ENCODE results near the gene ANKRD2.
"Not testable (repeated sequence)": the region's sequence is repeated elsewhere in the genome, so short reads cannot be mapped to it uniquely, and the experiment has no call there.

The ANKRD2 gene

GRCh38 chr10:97574374-97575126 is 2.0 kb downstream of the ANKRD2 start:
- no peak for DNase-seq

- no peak for DNase-seq
These were observed 2.6 kb downstream of the ANKRD2 start for GRCh38 chr10:97575127-97575668.

GRCh38 chr10:97576487-97576886 is 3.9 kb downstream of the ANKRD2 start:
- DNase-seq = not testable (repeated sequence)

DNA sequence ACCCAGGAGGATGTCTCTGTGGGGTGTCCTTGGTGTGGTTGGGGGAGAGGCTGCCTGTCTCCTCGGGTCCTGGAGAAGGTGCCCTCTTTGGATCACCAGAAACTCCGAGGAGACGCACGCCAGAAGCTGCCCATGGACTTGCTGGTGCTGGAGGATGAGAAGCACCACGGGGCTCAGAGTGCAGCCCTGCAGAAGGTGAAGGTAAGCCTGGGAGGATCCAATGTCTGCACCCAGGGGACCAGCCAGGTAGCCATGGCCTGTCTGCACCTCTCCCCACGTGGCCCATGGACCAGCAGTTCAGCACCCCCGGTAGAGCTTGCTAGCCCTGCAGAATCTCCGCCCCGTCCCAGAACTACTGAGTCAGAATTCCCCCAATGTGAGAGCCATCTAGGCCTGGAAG is 5.1 kb downstream of the ANKRD2 start:
- DNase-seq = no peak

GRCh38 chr10:97578171-97578844 is 5.7 kb downstream of the ANKRD2 start:
- DNase-seq = no peak

DNA sequence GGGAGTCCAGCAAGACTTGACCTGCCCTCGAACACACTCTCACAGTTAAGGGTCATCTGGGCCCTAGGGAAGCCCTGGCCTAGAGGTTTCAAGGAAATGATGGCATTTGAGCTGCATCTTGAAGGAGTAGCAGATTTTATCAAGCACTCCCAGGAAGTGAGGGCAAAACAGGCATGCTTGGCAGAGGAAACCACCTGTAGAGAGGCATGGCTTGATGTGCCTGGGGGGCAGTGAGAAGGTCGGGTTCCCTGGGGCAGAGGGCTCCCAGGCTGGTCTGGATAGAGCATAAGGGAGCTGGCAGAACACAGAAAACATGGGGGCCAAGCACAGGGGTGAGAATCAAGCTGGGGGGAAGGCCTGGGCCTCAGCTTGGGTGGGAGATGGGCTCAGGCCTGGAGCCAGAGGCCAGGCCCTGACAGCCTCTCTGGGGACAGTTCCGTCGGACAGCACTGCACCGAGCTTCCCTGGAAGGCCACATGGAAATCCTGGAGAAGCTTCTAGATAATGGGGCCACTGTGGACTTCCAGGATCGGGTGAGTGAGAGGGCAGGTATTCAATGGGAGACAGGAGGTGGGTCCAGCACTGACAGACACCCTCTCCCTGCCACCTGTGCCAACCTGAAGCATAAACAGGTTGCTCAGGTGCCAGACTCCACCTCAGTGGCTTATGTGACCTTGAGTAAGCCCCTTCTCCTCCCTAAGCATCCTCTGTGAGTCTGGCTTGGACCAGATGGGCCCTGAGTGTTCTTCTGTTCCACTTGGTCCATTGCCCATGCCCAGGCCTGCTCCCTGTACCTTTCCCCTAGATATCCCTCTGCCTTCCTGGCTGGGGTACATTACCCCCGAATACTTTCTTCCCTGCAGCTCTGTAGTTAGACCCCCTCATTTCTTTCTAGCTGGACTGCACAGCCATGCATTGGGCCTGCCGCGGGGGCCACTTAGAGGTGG is 8.1 kb downstream of the ANKRD2 start:
- no peak for DNase-seq

GRCh38 chr10:97582169-97582568 is 9.6 kb downstream of the ANKRD2 start:
- no peak for DNase-seq

- DNase-seq = no peak
These were observed 10.9 kb downstream of the ANKRD2 start for GRCh38 chr10:97583476-97583875.

- DNase-seq = no peak
These were observed 11.7 kb downstream of the ANKRD2 start, which contains the start of gene HOGA1 for GRCh38 chr10:97584060-97584797. HOGA1 (plus strand) TSS chr10:97584389; CDS start chr10:97584704, 315 bp downstream.

DNA sequence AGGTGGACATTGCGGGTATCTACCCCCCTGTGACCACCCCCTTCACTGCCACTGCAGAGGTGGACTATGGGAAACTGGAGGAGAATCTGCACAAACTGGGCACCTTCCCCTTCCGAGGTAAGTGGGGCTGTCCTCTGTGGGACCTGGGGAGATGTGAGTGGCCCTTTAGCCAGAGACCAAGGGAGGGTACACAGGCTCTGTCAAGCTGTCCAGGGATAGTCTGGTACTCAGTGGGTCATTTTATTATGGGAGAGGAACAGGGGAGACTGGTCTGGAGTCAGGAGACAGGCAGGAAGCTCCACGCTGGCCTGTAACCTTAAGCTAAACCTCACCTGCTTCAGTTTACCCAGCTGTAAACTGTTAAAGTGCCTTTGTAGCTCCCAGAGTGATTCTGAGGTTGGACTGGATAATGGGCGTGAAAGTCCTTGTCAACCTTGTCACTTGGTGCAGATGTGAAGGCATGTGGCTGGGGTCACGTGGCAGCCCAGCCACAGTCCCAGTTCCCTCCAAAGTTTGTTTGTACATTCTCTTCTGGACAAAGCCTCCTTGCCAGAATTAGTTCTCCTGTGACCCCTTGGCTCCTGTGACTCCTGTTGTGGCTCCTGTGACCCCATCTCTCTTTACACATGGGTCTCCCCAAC is 12.3 kb downstream of the ANKRD2 start:
- DNase-seq = no peak

- no peak for DNase-seq
These were observed 12.8 kb downstream of the ANKRD2 start for GRCh38 chr10:97585439-97585811.

- DNase-seq = no peak
These were observed 14.6 kb downstream of the ANKRD2 start for GRCh38 chr10:97587183-97587582.

- DNase-seq = no peak
These were observed 16.9 kb downstream of the ANKRD2 start, which contains the start of gene C10orf62 for GRCh38 chr10:97589479-97589878. C10orf62 (plus strand) TSS chr10:97589721; CDS start chr10:97589898, 177 bp downstream.

- DNase-seq = no peak
These were observed 17.6 kb downstream of the ANKRD2 start for GRCh38 chr10:97590082-97590747.

DNA sequence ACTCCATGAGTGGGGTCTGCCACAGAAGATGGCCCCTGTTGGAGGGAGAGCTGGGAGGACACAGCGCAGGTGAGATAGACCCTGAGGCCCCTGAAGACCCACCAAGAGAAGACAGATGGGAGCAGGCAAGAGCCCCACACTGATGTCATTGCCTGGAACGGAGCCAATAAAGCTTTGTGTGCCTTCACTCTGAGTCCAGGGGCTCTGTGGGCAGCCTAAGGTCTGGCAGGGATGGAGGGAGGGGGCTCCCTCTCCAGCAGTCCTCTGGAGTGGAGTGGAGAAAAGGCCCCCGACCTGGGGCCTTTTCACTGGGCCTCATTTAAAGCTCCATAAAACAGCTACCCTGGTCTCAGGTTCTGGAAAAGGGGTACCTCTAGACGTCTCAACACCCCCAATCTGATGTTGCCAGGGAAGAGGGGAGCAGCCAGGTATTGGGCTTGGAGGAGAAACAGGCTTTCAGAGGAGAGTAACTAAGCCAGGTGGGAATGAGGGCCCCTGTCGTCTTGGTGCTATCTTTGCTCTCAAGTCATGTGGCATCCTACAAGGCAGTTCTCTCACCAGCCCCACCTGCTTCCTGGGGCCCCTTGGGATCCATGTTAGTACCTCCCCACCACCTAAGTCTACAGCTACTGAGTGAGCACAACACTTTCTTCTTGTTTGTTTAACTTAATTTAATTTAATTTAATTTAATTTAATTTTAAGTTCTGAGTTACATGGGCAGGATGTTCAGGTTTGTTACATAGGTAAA is 18.3 kb downstream of the ANKRD2 start:
- no peak for DNase-seq

GRCh38 chr10:97593421-97593820 is 20.8 kb downstream of the ANKRD2 start:
- no peak for DNase-seq

DNA sequence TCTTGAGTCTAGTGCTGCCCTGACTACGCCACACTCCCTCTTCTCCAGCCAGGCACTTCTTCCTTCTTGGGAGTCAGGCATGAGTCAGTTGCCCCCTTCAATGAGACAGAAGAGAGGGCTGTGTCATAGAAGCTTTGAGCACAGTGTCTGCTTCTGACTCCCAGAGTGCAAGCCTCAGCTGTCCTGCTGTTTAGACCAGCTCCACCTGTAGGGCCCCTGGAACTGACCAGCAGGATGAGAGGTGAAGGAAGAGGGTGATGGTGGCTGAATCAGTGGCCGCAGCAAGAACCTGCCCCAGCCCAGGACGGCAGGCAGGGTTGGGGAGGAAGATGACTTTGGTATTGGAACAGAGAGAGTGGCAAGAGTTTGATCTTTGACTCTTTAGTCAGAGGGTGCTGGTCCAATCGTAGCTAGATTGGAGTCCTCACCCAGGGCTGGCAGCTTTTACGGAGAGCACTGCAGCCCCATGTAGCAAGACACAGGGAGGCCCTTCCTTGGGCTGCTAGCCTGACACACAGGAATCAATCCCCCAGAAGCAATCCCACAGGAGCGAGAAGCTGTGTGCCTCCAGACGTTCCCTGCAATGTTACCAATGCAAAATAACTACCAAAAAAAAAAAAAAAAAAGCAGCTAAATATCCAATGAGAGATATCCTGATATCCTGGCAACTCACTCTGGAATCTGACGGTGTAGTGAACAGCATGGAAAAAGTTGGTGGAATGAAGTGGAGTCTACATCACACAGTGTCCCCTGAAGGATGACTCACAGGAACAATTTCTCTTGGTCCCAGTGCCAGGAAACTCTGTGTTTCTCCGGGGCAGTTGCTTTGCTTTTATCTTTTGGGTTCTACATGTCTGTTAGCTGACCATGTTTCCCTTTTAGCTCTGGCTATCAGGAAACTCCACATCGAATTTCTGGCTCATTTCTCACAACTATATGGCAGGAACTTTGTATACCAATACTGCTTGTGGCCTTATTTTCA is 23.8 kb downstream of the ANKRD2 start:
- DNase-seq = no peak

GRCh38 chr10:97597778-97598177 is 25.2 kb downstream of the ANKRD2 start:
- DNase-seq = no peak

All from GDM1 (cell line).